CD4-positive, alpha-beta T cell treated with Interleukin-2 at 100 ng/mL for 4 hours (primary cell): ENCODE results near the gene DSCAM.

Source experiments
- DNase-seq: peaks from one replicate; pipeline ENCODE4 v3.0.0-alpha.2; 2020; ENCODE audit warnings: low spot score

The DSCAM gene

DNA sequence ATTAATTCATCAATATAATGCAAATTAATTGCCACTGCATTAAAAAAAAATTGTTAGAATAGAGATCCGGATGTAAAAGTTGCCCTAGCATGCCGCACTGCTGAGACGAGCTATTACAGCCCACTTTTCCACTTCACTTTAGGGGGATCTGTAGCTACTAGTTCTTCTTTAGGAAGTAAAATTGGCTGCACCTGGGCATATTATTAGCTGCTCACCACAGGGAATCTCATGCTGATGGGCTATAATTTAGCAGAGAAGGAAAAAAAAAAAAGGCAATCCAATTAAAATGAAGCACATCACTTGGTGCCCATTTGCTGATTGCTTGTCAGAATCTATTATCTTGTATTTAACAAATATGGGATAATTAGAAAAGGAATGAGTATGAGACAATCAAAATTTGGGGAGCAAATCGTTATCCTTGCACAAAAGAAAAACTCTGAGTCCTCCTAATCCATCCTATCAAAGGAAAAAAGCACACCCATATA is 233.4 kb downstream of the DSCAM start:
- no peak for DNase-seq

GRCh38 chr21:40610345-40610744 is 236.6 kb downstream of the DSCAM start:
- DNase-seq: no peak

- DNase-seq: no peak
Observed at GRCh38 chr21:40606341-40606740, 240.6 kb downstream of the DSCAM start.

GRCh38 chr21:40605094-40605493 is 241.9 kb downstream of the DSCAM start:
- no peak for DNase-seq

- no peak for DNase-seq
Observed at GRCh38 chr21:40603774-40604173, 243.2 kb downstream of the DSCAM start.

- DNase-seq: no peak
Observed at GRCh38 chr21:40602080-40602479, 244.9 kb downstream of the DSCAM start.

- DNase-seq: no peak
Observed at GRCh38 chr21:40595806-40596205, 251.2 kb downstream of the DSCAM start.

DNA sequence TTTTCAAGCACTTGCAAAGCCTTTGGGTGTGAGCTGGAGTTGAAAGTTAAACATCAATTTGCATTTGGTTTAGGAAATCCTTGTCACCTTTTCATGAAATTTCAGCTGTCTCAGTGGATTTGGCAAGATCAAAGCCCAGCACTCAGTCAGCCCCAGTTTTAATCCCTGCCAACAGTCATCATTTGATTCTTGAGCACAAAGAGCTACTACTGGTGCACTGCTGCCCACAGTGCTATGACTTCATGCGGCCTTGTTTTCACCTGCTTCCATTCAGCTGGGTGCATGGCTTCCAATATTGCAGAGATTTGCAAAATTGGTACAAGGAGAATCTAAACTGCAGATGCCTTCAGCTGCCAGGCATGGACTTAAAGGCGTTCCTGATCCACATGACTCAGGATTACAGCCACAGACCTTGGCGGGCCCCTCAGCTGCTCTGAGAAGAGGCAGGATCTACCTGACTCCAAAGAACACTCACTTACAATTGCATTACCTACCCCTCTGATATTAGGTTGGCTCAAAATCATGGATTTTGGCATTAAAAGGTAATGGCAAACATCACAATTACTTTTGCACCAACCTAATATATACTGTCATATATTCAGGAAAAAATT is 259.1 kb downstream of the DSCAM start:
- no peak for DNase-seq

DNA sequence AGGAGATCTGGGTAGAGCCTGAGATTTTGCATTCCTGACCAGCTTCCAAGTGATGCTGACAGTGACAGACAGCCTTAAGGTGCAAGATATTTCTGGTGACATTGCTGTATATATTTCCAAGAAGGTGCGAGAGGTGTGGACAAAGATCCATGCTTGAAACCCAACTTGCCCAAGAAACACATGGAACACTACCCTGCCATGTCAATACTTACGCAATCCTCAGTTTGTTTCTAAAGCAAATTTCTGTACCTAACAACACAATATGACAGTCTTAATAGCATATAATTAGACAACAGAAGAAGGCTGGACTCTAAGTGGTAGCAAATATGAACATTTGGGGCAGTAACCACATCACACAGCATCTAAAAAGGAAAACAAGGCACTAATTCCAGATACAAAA is 260.4 kb downstream of the DSCAM start:
- DNase-seq: no peak

- DNase-seq: no peak
Observed at GRCh38 chr21:40577285-40578043, 269.5 kb downstream of the DSCAM start.

DNA sequence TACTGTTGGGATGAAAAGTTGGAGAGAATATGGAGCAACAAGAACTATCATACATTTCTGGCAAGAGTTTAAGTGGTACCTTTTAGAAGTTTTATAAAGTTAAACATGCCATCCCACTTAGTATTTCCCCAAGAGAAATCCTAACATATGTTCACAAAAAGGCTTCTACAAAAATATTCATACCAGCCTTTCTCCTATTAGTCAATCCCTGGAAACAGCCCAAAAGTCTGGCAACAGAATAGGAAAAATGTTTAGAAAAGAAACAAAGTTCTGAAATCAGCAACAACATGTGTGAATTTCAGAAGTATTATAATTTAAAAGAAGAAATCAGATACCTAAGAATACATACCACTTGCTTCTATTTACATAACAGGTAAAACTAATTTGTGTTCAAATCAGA is 271.0 kb downstream of the DSCAM start:
- no peak for DNase-seq

DNA sequence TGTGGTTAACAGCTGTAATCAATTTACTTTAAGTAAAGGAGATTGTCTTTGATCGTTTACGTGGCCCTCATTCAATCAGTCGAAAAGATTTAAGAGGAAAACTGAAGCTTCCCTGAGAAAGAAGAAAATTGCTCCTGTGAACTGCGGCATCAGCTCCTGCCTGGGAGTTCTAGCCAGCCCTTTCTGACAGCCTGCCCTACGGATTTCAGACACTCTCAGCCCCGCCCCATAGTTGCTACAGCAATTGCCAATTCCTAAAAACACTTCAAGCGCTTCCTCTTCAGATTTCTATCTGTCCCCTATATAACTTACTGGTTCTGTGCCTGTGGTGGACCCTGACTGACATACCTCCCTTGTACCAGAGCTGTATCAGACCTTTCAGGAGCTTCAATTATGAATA is 277.6 kb downstream of the DSCAM start:
- DNase-seq: no peak

GRCh38 chr21:40568807-40569206 is 278.2 kb downstream of the DSCAM start:
- no peak for DNase-seq

DNA sequence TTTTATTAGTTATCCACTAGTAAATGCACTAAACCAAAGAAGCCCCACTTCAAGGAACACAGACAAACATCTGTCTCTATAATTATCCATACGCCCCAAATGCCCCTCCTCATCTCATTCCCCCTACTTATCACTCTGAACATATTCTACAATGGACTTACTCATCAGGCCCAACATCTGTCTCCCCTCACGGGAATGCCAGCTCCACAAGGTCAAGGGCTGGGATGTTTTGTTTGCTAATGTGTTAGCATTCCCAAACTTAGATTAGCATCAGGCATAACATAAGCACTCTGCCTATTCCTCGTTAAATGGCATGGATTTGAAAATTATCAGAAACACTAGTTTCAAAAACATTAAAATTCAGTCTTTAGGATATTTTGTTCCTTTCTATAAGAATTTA is 279.5 kb downstream of the DSCAM start:
- no peak for DNase-seq

- no peak for DNase-seq
Observed at GRCh38 chr21:40566486-40566885, 280.5 kb downstream of the DSCAM start.

DNA sequence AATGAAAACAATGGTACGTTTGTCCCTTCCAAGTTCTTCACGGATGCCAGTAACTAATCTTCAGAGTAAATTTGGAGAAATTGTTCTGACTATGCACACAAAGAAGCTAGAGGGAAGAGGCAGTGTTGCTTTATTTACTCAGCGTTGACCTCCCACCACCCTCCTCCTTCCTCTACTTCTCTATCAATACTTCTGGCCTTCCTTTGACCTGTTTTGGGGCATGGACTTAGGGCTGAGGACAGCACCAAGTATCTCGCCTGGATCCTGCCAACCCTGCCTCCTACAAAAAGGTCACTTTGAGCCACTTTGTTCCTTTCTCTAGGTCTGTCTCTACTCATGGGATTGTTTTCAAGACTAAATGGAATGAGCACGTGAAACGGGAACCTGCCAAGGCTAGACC is 282.6 kb downstream of the DSCAM start:
- DNase-seq: no peak

- DNase-seq: no peak
Observed at GRCh38 chr21:40563900-40564299, 283.1 kb downstream of the DSCAM start.

- DNase-seq: no peak
Observed at GRCh38 chr21:40562242-40563002, 284.5 kb downstream of the DSCAM start.

DNA sequence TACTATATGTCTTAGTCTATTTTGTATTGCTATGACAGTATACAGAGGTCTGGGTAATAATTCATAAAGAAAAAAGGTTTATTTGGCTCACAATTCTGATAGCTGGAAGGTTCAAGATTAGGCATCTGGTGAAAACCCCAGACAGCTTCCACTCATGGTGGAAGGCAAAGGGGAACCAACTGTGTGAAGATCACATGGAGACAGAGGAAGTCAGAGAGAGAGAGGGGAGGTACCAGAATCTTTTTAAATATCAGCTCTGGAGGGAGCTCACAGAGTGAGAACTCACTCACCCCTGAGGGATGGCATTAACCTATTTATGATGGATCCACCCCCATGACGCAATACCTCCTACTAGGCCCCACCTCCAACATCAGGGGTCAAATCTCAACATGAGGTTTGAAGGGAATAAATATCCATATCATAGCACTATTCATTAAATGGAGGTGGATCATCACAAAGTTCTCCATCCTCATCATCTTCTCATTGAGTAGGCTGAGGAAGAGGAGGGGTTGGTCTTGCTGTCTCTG is 290.5 kb downstream of the DSCAM start:
- DNase-seq: no peak

- no peak for DNase-seq
Observed at GRCh38 chr21:40555021-40555528, 291.9 kb downstream of the DSCAM start.

- DNase-seq: no peak
Observed at GRCh38 chr21:40553781-40554180, 293.2 kb downstream of the DSCAM start.

DNA sequence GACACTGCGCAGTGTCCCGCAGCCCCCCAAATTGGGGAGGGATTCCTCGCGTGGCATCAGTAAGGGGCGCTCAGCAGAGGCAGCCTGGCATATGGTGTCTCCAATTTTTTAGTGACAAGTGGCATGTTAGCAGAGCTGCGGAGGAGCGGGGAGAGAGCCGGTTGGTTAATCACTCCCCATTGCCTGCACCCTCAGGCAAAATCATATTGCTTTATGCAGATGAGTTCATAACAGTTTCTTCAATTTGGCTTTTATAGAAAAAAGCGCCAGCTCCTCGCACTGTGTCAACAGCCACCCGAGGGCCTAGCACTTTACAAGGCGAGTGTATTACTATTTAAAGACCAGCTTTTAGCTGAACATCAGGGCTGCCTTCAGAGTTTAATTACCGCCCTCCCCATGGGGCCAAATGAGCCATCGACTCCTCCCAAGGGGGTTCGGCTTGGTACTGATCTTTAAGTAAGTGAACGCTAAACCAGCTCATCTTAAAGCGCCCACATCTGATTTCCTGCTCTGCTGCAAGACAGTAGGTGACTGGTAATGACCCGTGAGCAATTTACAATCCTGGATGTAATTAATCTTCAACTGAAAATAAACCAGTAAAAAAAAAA is 298.9 kb downstream of the DSCAM start:
- DNase-seq: no peak
